Caco-2 (cell line): ENCODE data around the gene UGGT2. TPM values are rescaled to one million over a fixed set of nuclear protein-coding genes. Genes with fewer than 3 reads are reported as not detected.

Source experiments
- BruUV-seq: library from RNA; stranded (reverse); fragments of 400-500 nt; replicated peaks from 2 replicates; lab custom pipeline; 2021; lab: Mats Ljungman, UMichigan
- CTCF ChIA-PET: fragments of 300-600 bp; sonication (Branson Sonifier 250); formaldehyde crosslinking; loops from one replicate; lab custom pipeline; 2022; ENCODE audit warnings: antibody characterized with exemption; lab: Charles Lee
- POLR2A ChIA-PET: fragments of 300-600 bp; sonication (Branson Sonifier 250); formaldehyde crosslinking; loops from one replicate; lab custom pipeline; 2022; ENCODE audit warnings: antibody characterized with exemption; lab: Charles Lee
- DNase-seq, 2 experiments: peaks; one replicate each; pipeline versions ENCODE4 v3.0.0 to v3.0.0-alpha.2; 2020 to 2022
- H3K27me3 ChIP-seq: replicated peaks from 2 replicates; pipeline ENCODE4 v1.6.0; 2011; ENCODE audit warnings: low read length; ENCODE audit not compliant: control insufficient read depth, insufficient read depth
- H3K36me3 ChIP-seq: 2 replicates; pipeline ENCODE4 v1.5.1; 2011; ENCODE audit warnings: low read length; ENCODE audit not compliant: control insufficient read depth, insufficient read depth
- H3K4me1 ChIP-seq: fragments of 250-450 bp; sonication (Bioruptor Pico); 2 replicates; pipeline ENCODE4 v1.5.1; 2020; ENCODE audit warnings: mild to moderate bottlenecking
- H3K4me3 ChIP-seq: 2 replicates; pipeline ENCODE4 v1.5.1; 2011; ENCODE audit warnings: low read depth, mild to moderate bottlenecking, control low read depth, low read length
- H3K9me3 ChIP-seq: fragments of 250-450 bp; sonication (Bioruptor Pico); 2 replicates; pipeline ENCODE4 v1.5.1; 2020; ENCODE audit warnings: mild to moderate bottlenecking, moderate library complexity
- H3K27ac Mint-ChIP-seq: one replicate; pipeline ENCODE4 v1.8.0; 2022; ENCODE audit warnings: mixed read lengths; ENCODE audit not compliant: unreplicated experiment
- H3K27me3 Mint-ChIP-seq: one replicate; pipeline ENCODE4 v1.8.0; 2022; ENCODE audit warnings: mixed read lengths; ENCODE audit not compliant: insufficient read depth, unreplicated experiment
- H3K36me3 Mint-ChIP-seq: one replicate; pipeline ENCODE4 v1.8.0; 2022; ENCODE audit warnings: mild to moderate bottlenecking, mixed read lengths; ENCODE audit not compliant: insufficient read depth, unreplicated experiment
- H3K4me1 Mint-ChIP-seq: one replicate; pipeline ENCODE4 v1.8.0; 2022; ENCODE audit warnings: low read depth, mixed read lengths; ENCODE audit not compliant: unreplicated experiment
- H3K4me3 Mint-ChIP-seq: one replicate; pipeline ENCODE4 v1.8.0; 2022; ENCODE audit warnings: mild to moderate bottlenecking, moderate library complexity, mixed read lengths; ENCODE audit not compliant: unreplicated experiment
- H3K9me3 Mint-ChIP-seq: one replicate; pipeline ENCODE4 v1.8.0; 2022; ENCODE audit warnings: mixed read lengths; ENCODE audit not compliant: unreplicated experiment
- CTCF ChIP-seq, 2 experiments: fragments of 200-600 bp in 1 of 2; IDR thresholded peaks; 1 replicate in 1 of 2; 2 replicates in 1 of 2; pipeline versions ENCODE4 v1.5.1 to v1.8.0; 2011 to 2022; ENCODE audit warnings: antibody characterized with exemption in 1 of 2, control low read depth in 1 of 2, inconsistent platforms in 1 of 2, low read depth in 1 of 2, low read length in 1 of 2, mild to moderate bottlenecking in 1 of 2, moderate library complexity in 1 of 2; ENCODE audit not compliant: insufficient read depth in 1 of 2, severe bottlenecking in 1 of 2, unreplicated experiment in 1 of 2
- intact Hi-C: fragments of 100-400 bp; cut with micrococcal nuclease; formaldehyde crosslinking; loops from one replicate; pipeline ENCODE4 v1.10.0; 2022; ENCODE audit not compliant: unreplicated experiment
- total RNA-seq: library from RNA; stranded (reverse); gene quantifications from 2 replicates; pipeline ENCODE4 v1.2.3, GENCODE V29; 2022

The UGGT2 gene
- total RNA-seq, 1 experiment from 2014 or later: 35.5 TPM

- Histone ChIP-seq H3K9me3 (no peaks in the 10 kb centered on the region), H3K4me3 (no peak overlapping the region), H3K36me3 (no peaks in the 10 kb centered on the region), H3K27me3 (no peaks in the 10 kb centered on the region), H3K4me1 (peaks cover 22% of the 10 kb centered on the region)
- no TSS peak for BruUV-seq
- Mint-ChIP-seq H3K27ac (no peak overlapping the region), H3K9me3 (no peaks in the 10 kb centered on the region), H3K4me1 (peaks cover 11% of the 10 kb centered on the region), H3K36me3 (peaks cover 33% of the 10 kb centered on the region), H3K4me3 (no peak overlapping the region), H3K27me3 (no peaks in the 10 kb centered on the region)
- POLR2A ChIA-PET: no interaction called here
- intact Hi-C loops: no loop called here
- no peak for DNase-seq
- TF ChIP-seq CTCF (IDR thresholded peaks at IDR 0.05; ENCODE audit: insufficient read depth in 1 of 2, low read depth in 1 of 2, low read length in 1 of 2, severe bottlenecking in 1 of 2, unreplicated experiment in 1 of 2): no peak
- CTCF ChIA-PET: interaction anchor here (0.6 kb wide), 1 partner anchor 221 kb away, joined by 5 read pairs; no protein-coding TSS in a partner anchor
These were observed 171.1 kb downstream of the UGGT2 start for GRCh38 chr13:95882121-95882520.

GRCh38 chr13:95880331-95880730 lies 172.9 kb downstream of the UGGT2 start:
- Histone ChIP-seq H3K36me3 (no peaks in the 10 kb centered on the region), H3K4me1 (peaks cover 22% of the 10 kb centered on the region), H3K4me3 (no peak overlapping the region), H3K27me3 (no peaks in the 10 kb centered on the region), H3K9me3 (no peaks in the 10 kb centered on the region)
- H3K4me1 Mint-ChIP-seq: peaks cover 11% of the 10 kb centered on the region
- H3K27me3 Mint-ChIP-seq: no peaks in the 10 kb centered on the region
- DNase-seq: no peak
- no TSS peak for BruUV-seq
- CTCF ChIA-PET: no interaction called here
- H3K4me3 Mint-ChIP-seq: no peak overlapping the region
- H3K9me3 Mint-ChIP-seq: no peaks in the 10 kb centered on the region
- intact Hi-C loops: no loop called here
- POLR2A ChIA-PET: no interaction called here
- H3K36me3 Mint-ChIP-seq: peaks cover 28% of the 10 kb centered on the region
- TF ChIP-seq CTCF (IDR thresholded peaks at IDR 0.05; ENCODE audit: insufficient read depth in 1 of 2, low read depth in 1 of 2, low read length in 1 of 2, severe bottlenecking in 1 of 2, unreplicated experiment in 1 of 2): no peak
- H3K27ac Mint-ChIP-seq: no peak overlapping the region

- Mint-ChIP-seq H3K27ac (no peak overlapping the region), H3K36me3 (peaks cover 6% of the 10 kb centered on the region), H3K4me1 (no peaks in the 10 kb centered on the region), H3K9me3 (no peaks in the 10 kb centered on the region), H3K27me3 (no peaks in the 10 kb centered on the region), H3K4me3 (no peak overlapping the region)
- DNase-seq: no peak
- H3K27me3 ChIP-seq: no peaks in the 10 kb centered on the region
- intact Hi-C loops: no loop called here
- no peaks in the 10 kb centered on the region; the same call in 1 of the 2 replicates for H3K36me3 ChIP-seq
- POLR2A ChIA-PET: no interaction called here
- H3K9me3 ChIP-seq: no peaks in the 10 kb centered on the region
- TF ChIP-seq CTCF (IDR thresholded peaks at IDR 0.05; ENCODE audit: insufficient read depth in 1 of 2, low read depth in 1 of 2, low read length in 1 of 2, severe bottlenecking in 1 of 2, unreplicated experiment in 1 of 2): no peak
- CTCF ChIA-PET: no interaction called here
- no peaks in the 10 kb centered on the region for H3K4me1 ChIP-seq
- no peak overlapping the region for H3K4me3 ChIP-seq
- no TSS peak for BruUV-seq
These were observed 178.9 kb downstream of the UGGT2 start for GRCh38 chr13:95874286-95874685.
